B cell (primary cell): Measurements from ENCODE around the gene SHANK2. TPM values are rescaled to one million over a fixed set of nuclear protein-coding genes. Genes with fewer than 3 reads are reported as not detected.

ENCODE experiments used
- ATAC-seq: fragments of 200-7000 bp; cut with Tn5 transposase; one replicate; pipeline ENCODE4 v1.10.0; 2021; ENCODE audit warnings: low read depth, mild to moderate bottlenecking, moderate number of reproducible peaks, moderate library complexity
- CTCF ChIA-PET: fragments of 350-600 bp; sonication (Branson Sonifier 250); formaldehyde crosslinking; loops from one replicate; lab custom pipeline; 2021; ENCODE audit warnings: antibody characterized with exemption, inconsistent platforms; lab: Charles Lee
- POLR2A ChIA-PET: fragments of 350-600 bp; sonication (Branson Sonifier 250); formaldehyde crosslinking; loops from one replicate; lab custom pipeline; 2021; ENCODE audit warnings: antibody characterized with exemption; lab: Charles Lee
- DNase-seq: peaks from one replicate; pipeline ENCODE4 v3.0.0; 2013
- H2AFZ ChIP-seq: 2 replicates; pipeline ENCODE4 v1.6.1; 2012; ENCODE audit warnings: mild to moderate bottlenecking, low read depth, low read length; ENCODE audit not compliant: insufficient read depth, poor library complexity, severe bottlenecking
- H3K27ac ChIP-seq, 2 donors: 1 replicate in 1 of 2; 2 replicates in 1 of 2; pipeline ENCODE4 v1.5.1; 2012 to 2013; ENCODE audit warnings: low read length in 2 of 2, mild to moderate bottlenecking in 2 of 2, moderate library complexity in 1 of 2
- H3K27me3 ChIP-seq, 4 experiments: fragments of 200-600 bp in 1 of 4; sonication (generic) in 1 of 4; replicated peaks in 1 of 4; 1 replicate in 2 of 4; 2 replicates in 2 of 4; pipeline versions ENCODE4 v1.6.1 to v1.7.0; 2013 to 2016; ENCODE audit warnings: low read length in 3 of 4, mild to moderate bottlenecking in 2 of 4, mixed read lengths in 1 of 4, moderate library complexity in 1 of 4; ENCODE audit not compliant: insufficient read depth in 4 of 4, control insufficient read depth in 3 of 4; ENCODE audit errors: control extremely low read depth in 1 of 4
- H3K36me3 ChIP-seq, 2 experiments: replicated peaks in 1 of 2; 1 replicate in 1 of 2; 2 replicates in 1 of 2; pipeline versions ENCODE4 v1.6.1 to v1.7.1; 2013; ENCODE audit warnings: low read length in 1 of 2; ENCODE audit not compliant: insufficient read depth in 2 of 2, control insufficient read depth in 1 of 2; ENCODE audit errors: control extremely low read depth in 1 of 2, extremely low read depth in 1 of 2
- H3K4me1 ChIP-seq, 2 donors: fragments of 200-600 bp in 1 of 2; sonication (generic) in 1 of 2; 1 replicate in 1 of 2; 2 replicates in 1 of 2; pipeline versions ENCODE4 v1.5.1 to v1.6.1; 2013 to 2017; ENCODE audit warnings: low read length in 2 of 2; ENCODE audit not compliant: control insufficient read depth in 2 of 2, insufficient read depth in 2 of 2
- H3K4me2 ChIP-seq: replicated peaks from 2 replicates; pipeline ENCODE3; 2012; ENCODE audit warnings: mild to moderate bottlenecking, low read depth, low read length; ENCODE audit not compliant: poor library complexity, severe bottlenecking
- H3K4me3 ChIP-seq, 5 experiments: fragments of 200-600 bp in 1 of 5; sonication (generic) in 1 of 5; 1 replicate in 3 of 5; 2 replicates in 2 of 5; pipeline versions ENCODE4 v1.5.1 to v1.7.0; 2011 to 2016; ENCODE audit warnings: low read length in 4 of 5, mild to moderate bottlenecking in 4 of 5, low read depth in 2 of 5, control low read depth in 1 of 5, moderate library complexity in 1 of 5; ENCODE audit not compliant: insufficient read depth in 1 of 5; ENCODE audit errors: control extremely low read depth in 1 of 5, extremely low read depth in 1 of 5
- H3K79me2 ChIP-seq: fragments of 200-600 bp; sonication (generic); one replicate; pipeline ENCODE4 v1.6.0; 2016; ENCODE audit warnings: low read length; ENCODE audit not compliant: control insufficient read depth, insufficient read depth
- H3K9ac ChIP-seq: fragments of 200-600 bp; sonication (generic); 2 replicates; pipeline ENCODE4 v1.6.1; 2017; ENCODE audit warnings: mild to moderate bottlenecking, low read length, moderate library complexity
- H3K9me3 ChIP-seq, 3 donors: one replicate each; pipeline versions ENCODE4 v1.6.1 to v1.7.1; 2013; ENCODE audit warnings: low read length in 2 of 3; ENCODE audit not compliant: control insufficient read depth in 2 of 3, insufficient read depth in 1 of 3; ENCODE audit errors: control extremely low read depth in 1 of 3
- H4K20me1 ChIP-seq: 2 replicates; pipeline ENCODE4 v1.6.0; 2012; ENCODE audit warnings: mild to moderate bottlenecking, low read length; ENCODE audit not compliant: insufficient read depth, control insufficient read depth, poor library complexity, severe bottlenecking
- H3K27ac Mint-ChIP-seq: one replicate; pipeline ENCODE4 v1.8.0; 2021; ENCODE audit warnings: mixed read lengths
- H3K27me3 Mint-ChIP-seq: one replicate; pipeline ENCODE4 v1.8.0; 2021; ENCODE audit warnings: mixed read lengths
- H3K4me1 Mint-ChIP-seq: one replicate; pipeline ENCODE4 v1.8.0; 2021; ENCODE audit warnings: mixed read lengths
- H3K4me3 Mint-ChIP-seq: one replicate; pipeline ENCODE4 v1.8.0; 2021; ENCODE audit warnings: mixed read lengths
- H3K9me3 Mint-ChIP-seq: one replicate; pipeline ENCODE4 v1.8.0; 2022; ENCODE audit warnings: mixed read lengths; ENCODE audit not compliant: insufficient read depth
- CTCF ChIP-seq: fragments of 200-600 bp; IDR thresholded peaks from one replicate; pipeline ENCODE4 v1.8.0; 2022; ENCODE audit warnings: antibody characterized with exemption, mild to moderate bottlenecking
- EZH2 ChIP-seq: IDR thresholded peaks from 2 replicates; pipeline ENCODE4 v1.6.1; 2012; ENCODE audit warnings: borderline replicate concordance, low read depth, mild to moderate bottlenecking, moderate library complexity, low read length; ENCODE audit not compliant: insufficient read depth, poor library complexity, severe bottlenecking
- WGBS: methylation state at CpG from one replicate; pipeline ENCODE4 v1.1.5; 2013; ENCODE audit warnings: missing lambda C conversion rate; ENCODE audit not compliant: insufficient coverage; 5-methylcytosine and 5-hydroxymethylcytosine counted together
- intact Hi-C: fragments of 100-400 bp; cut with micrococcal nuclease; formaldehyde crosslinking; loops from one replicate; pipeline ENCODE4 v1.10.0; 2022
- polyA plus RNA-seq: library from polyadenylated mRNA; depleted of rRNA; stranded (reverse); fragments of >200 nt; gene quantifications from 2 replicates; pipeline ENCODE4 v1.2.3, GENCODE V29; 2012
- total RNA-seq, 2 donors: library from RNA; stranded (reverse); fragments of 120-200 nt in 1 of 2; gene quantifications; 1 replicate in 1 of 2; 2 replicates in 1 of 2; pipeline versions ENCODE4 v1.2.3 to v1.2.4, GENCODE V29; 2013 to 2022

The SHANK2 gene
- total and polyA plus RNA-seq, 2 donors (not counting 1 experiment from before 2014, with no cell fraction given): 0.07 to 0.28 TPM

DNA sequence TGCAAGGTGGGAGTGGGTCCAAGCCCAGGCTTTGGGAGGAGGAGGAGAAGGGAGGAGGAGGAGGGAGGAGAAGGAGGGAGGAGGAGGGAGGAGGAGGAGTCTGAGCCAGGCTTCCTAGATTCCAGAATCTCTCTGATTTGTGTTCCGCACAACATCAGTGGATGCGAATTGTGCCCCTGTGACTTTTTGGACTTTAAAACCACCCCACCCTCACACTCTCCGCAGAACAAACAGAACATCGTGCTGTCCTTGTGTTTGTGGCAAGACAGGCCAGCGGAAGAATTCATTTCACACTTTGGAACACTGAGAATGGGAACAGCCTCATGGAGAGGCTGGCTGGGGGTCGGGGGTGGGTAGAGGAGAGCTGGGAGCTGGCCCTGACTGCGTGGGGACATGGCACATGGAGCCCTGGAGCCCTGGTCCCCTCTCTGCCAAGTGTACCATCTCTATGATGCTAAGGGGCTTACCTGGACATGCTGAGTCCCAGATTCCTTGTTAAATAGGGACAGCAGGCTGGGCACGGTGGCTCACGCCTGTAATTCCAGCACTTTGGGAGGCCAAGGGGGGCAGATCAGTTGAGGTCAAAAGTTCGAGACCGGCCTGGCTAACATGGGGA, 16.4 kb upstream of the SHANK2 start:
- no peak overlapping the region for H3K27ac Mint-ChIP-seq
- WGBS: 87% methylated on average over 9 of the region's 11 CpGs

More for the DNA sequence above, 16.4 kb upstream of the SHANK2 start:
- H3K4me3 ChIP-seq: no peak overlapping the region
- H4K20me1 ChIP-seq: no peaks in the 10 kb centered on the region
- H3K4me2 ChIP-seq: no peak overlapping the region
- no peak for ATAC-seq
- intact Hi-C loops: no loop called here
- no peak for TF ChIP-seq CTCF
- TF ChIP-seq EZH2: no peak
- POLR2A ChIA-PET: no interaction called here
- CTCF ChIA-PET: no interaction called here
- no peak overlapping the region for H3K27ac ChIP-seq
- no peak overlapping the region for H3K9ac ChIP-seq
- peaks cover 2% of the 10 kb centered on the region for H3K9me3 Mint-ChIP-seq
- peaks cover 0 to 10% (median 0%) of the 10 kb centered on the region in 4 experiments for H3K27me3 ChIP-seq
- H2AFZ ChIP-seq: no peak overlapping the region
- DNase-seq: no peak
- H3K36me3 ChIP-seq: no peaks in the 10 kb centered on the region
- H3K9me3 ChIP-seq: peaks cover 0 to 16% (median 9%) of the 10 kb centered on the region in 3 donors
- H3K79me2 ChIP-seq: no peaks in the 10 kb centered on the region
- H3K4me1 ChIP-seq: no peaks in the 10 kb centered on the region
- H3K4me3 Mint-ChIP-seq: no peak overlapping the region
- no peaks in the 10 kb centered on the region for H3K4me1 Mint-ChIP-seq
- H3K27me3 Mint-ChIP-seq: peaks cover 28% of the 10 kb centered on the region
